ENCODE data around the gene RAB8A.

The RAB8A gene

DNA sequence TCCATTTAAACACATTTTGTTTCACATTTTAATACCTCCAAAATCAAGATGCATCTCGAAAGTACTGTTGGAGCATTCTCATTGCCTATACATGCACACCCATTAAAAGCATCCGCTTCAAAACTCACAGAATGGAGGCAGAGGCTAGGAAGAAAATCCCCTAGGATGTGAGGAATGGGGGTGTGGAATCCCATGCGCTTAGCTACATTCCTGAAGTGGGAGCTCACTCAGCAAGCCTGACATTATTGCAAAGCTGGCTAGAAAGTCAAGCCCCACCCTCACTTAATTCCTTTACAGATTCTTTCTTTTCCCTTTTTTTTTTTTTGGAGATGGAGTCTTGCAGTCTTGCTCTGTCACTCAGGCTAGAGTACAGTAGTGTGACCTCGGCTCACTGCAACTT, 68.9 kb downstream of the RAB8A start:
- peak; percentile 73 for DNase-seq (ENCODE audit: low read depth)

All from ELR (cell line).